WERI-Rb-1 (cell line): ENCODE measurements around the gene YIPF3.

Source experiments
- DNase-seq: peaks from one replicate; pipeline ENCODE4 v3.0.0-alpha.2; 2020
- H3K27ac ChIP-seq: fragments of 250-450 bp; sonication (Bioruptor Pico); 2 replicates; pipeline ENCODE4 v1.5.1; 2020; ENCODE audit warnings: mild to moderate bottlenecking, moderate library complexity
- H3K27me3 ChIP-seq: fragments of 250-450 bp; sonication (Bioruptor Pico); 2 replicates; pipeline ENCODE4 v1.5.1; 2021; ENCODE audit warnings: mild to moderate bottlenecking, low read depth, moderate library complexity; ENCODE audit not compliant: insufficient read depth, severe bottlenecking
- H3K36me3 ChIP-seq: fragments of 250-450 bp; sonication (Bioruptor Pico); 2 replicates; pipeline ENCODE4 v1.5.1; 2020; ENCODE audit warnings: mild to moderate bottlenecking, moderate library complexity
- H3K4me3 ChIP-seq: 2 replicates; pipeline ENCODE4 v1.5.1; 2011; ENCODE audit warnings: low read depth, mild to moderate bottlenecking, control low read depth, low read length
- H3K9me3 ChIP-seq: fragments of 250-450 bp; sonication (Bioruptor Pico); 2 replicates; pipeline ENCODE4 v1.5.1; 2021; ENCODE audit warnings: mild to moderate bottlenecking, moderate library complexity; ENCODE audit not compliant: severe bottlenecking
- TF ChIP-seq, protein P1 (sequence below): IDR thresholded peaks from 2 replicates; pipeline ENCODE4 v1.5.1; 2011; ENCODE audit warnings: low read depth, mild to moderate bottlenecking, control low read depth, inconsistent platforms, low read length

YIPF3 gene

DNA sequence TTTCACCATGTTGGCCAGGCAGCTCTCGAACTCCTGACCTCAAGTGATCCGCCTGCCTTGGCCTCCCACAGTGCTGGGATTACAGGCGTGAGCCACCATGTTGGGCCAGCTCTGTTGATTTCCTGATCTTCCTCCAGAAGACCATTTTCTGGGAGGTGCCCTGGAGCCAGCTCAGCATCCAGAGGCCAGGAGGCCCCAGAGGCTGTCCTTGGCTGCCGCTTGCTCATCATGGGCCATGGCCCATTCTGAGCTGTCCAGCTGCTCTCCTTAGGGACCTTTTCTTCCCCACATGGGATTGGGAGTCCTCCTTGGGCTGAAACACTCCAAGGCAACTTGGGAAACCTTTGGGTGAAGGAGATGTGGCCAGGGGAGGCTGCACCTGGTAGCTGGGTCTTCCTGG, 22.0 kb downstream of the YIPF3 start:
- TF ChIP-seq, protein P1, sequence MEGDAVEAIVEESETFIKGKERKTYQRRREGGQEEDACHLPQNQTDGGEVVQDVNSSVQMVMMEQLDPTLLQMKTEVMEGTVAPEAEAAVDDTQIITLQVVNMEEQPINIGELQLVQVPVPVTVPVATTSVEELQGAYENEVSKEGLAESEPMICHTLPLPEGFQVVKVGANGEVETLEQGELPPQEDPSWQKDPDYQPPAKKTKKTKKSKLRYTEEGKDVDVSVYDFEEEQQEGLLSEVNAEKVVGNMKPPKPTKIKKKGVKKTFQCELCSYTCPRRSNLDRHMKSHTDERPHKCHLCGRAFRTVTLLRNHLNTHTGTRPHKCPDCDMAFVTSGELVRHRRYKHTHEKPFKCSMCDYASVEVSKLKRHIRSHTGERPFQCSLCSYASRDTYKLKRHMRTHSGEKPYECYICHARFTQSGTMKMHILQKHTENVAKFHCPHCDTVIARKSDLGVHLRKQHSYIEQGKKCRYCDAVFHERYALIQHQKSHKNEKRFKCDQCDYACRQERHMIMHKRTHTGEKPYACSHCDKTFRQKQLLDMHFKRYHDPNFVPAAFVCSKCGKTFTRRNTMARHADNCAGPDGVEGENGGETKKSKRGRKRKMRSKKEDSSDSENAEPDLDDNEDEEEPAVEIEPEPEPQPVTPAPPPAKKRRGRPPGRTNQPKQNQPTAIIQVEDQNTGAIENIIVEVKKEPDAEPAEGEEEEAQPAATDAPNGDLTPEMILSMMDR, result no peak
- no peak for DNase-seq
- Histone ChIP-seq H3K9me3 (no peaks in the 10 kb centered on the region), H3K27me3 (no peaks in the 10 kb centered on the region), H3K36me3 (peaks cover 31% of the 10 kb centered on the region), H3K4me3 (no peak overlapping the region), H3K27ac (no peak overlapping the region)

DNA sequence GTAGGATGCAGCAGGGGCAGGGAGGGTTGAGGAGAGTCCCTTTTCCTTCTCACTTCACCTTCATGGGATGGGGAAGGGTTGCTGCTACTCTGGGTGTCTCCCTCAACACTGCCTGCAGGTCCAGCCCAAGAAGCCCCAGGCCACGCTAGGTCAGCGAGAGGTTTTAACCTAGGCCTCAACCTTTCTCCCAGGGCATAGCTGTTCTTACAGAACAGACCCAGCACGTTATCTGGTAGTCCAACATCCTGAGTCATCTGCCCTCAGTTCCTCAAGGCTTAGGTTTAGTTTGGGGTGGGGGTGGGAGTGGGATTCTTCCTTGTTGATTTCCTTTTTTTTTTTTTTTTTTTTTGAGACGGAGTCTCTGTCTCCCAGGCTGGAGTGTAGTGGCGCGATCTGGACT, 22.4 kb downstream of the YIPF3 start:
- TF ChIP-seq, protein P1, result no peak
- Histone ChIP-seq H3K36me3 (peaks cover 27% of the 10 kb centered on the region), H3K27me3 (no peaks in the 10 kb centered on the region), H3K4me3 (no peak overlapping the region), H3K27ac (no peak overlapping the region), H3K9me3 (no peaks in the 10 kb centered on the region)
- DNase-seq, result no peak

DNA sequence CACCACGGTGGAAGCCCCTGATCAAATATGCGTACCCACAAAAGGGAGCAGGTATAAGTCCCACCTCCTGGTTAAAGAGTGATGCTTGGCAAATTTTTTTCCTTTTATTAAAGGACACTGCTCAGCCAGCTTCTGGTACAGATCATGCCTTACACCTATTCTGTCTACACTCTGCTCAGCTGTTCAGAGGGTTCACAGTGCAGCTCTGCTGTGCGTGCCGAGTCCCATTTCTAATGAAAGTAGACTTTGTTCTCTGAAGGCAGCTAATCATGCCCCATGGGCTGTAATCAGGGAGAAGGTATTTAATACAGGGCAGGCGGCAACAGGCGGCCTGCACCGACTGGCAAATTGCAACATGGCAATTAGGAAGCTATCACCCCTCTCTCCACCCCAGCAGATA, 22.9 kb downstream of the YIPF3 start:
- DNase-seq, result no peak
- H3K36me3 ChIP-seq, result peaks cover 22% of the 10 kb centered on the region
- H3K27me3 ChIP-seq, result no peaks in the 10 kb centered on the region
- H3K27ac ChIP-seq, result no peak overlapping the region
- H3K9me3 ChIP-seq, result no peaks in the 10 kb centered on the region
- TF ChIP-seq, protein P1, result no peak
- no peak overlapping the region for H3K4me3 ChIP-seq

DNA sequence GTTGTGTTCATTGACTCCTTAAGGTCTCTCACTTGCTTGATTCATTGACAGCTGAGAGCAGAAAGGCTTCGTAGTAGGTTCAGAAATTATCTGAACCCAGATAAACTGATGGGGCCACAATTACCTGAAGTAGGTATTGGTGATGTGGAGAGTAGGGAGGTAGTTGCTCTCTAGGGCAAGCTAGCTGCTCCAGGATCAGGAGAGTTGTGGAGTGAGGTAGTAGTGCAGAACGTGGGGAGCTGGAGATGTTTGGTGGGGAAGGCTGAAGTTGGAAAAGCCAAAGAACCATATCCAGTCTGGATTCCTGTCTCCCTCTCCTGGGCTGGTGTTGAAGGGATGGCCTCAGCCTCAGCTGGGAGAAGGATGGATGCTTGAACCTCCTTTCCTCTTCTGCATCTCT, 23.5 kb downstream of the YIPF3 start:
- H3K27ac ChIP-seq, result no peak overlapping the region
- H3K36me3 ChIP-seq, result peaks cover 18% of the 10 kb centered on the region

DNA sequence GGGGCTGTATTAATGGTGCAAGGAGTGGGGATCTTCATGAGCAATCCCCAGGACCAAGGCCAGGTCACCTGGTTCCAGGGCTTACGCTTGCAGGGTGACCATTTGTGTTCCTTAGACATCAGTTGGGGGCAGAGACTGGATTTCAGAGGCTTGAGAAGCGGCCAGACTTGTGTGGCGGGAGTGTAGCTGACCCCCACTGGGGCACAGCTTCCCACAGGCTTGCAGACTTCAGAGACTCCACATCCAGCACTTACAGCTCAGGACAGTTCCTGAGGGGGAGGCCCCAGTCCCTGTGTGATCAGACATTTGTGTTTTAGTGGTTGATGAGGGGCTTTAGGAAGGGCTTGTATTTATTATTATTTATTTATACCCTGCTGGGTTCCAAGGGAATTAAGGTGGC, 24.1 kb downstream of the YIPF3 start:
- H3K9me3 ChIP-seq, result no peaks in the 10 kb centered on the region
- H3K27ac ChIP-seq, result no peak overlapping the region
- TF ChIP-seq, protein P1, result no peak
- H3K36me3 ChIP-seq, result peaks cover 13% of the 10 kb centered on the region
- no peaks in the 10 kb centered on the region for H3K27me3 ChIP-seq
- H3K4me3 ChIP-seq, result no peak overlapping the region
- no peak for DNase-seq

More for the DNA sequence above, 23.5 kb downstream of the YIPF3 start:
- DNase-seq, result no peak
- no peak overlapping the region for H3K4me3 ChIP-seq
- no peaks in the 10 kb centered on the region for H3K9me3 ChIP-seq
- TF ChIP-seq, protein P1, result no peak
- H3K27me3 ChIP-seq, result no peaks in the 10 kb centered on the region

DNA sequence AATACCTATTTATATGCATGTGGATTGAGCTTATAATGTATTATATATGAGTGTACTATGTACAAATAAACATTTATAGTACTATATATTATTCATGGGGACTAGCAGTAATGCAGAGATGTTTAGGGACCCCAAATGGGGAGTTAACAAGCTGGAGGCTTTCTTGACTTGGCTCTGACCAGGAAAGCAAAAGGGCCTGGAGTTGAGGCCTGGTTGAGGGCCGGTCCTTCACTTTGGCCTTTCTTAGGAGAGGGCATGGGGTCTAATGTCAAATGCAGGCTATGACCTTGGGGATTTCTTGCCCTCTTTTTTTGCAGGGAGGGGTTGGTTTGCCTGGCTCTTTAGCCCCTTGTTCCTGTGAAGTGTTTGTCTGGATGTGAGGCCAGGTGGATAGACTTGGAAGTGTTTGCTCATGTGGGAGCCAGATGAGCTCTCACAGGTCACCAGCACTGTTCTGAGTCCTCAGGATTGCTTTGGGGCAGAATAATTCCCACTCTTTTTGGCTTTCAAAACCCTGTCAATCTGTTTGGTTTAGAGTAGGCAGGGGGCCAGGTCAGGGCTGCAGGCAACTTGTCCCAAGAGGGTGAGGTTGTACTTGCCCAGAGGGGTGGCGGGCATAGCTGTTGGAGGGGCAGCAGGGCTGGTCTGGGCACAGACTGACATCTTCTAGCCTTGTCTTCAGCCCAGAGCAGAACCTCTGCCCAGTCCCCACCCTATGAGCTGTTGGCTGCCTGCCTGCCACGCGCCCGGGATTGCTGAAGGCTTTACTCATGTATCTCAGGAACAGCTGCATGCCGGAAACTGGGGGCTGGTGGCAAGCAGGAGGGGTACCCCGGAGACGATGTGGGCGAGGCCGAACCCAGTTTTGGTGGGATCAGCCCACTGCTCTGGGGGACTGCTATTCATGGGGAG, 24.7 kb downstream of the YIPF3 start:
- Histone ChIP-seq H3K27ac (no peak overlapping the region), H3K36me3 (peaks cover 11% of the 10 kb centered on the region), H3K9me3 (no peaks in the 10 kb centered on the region), H3K4me3 (no peak overlapping the region), H3K27me3 (no peaks in the 10 kb centered on the region)
- TF ChIP-seq, protein P1, result no peak
- no peak for DNase-seq
